PC-9 (cell line): ENCODE results near the gene DES. TPM values are rescaled to one million over a fixed set of nuclear protein-coding genes. Genes with fewer than 3 reads are reported as not detected.

ENCODE experiments used
- BruUV-seq: library from RNA; stranded (reverse); fragments of 400-500 nt; replicated peaks from 2 replicates; lab custom pipeline; 2021; lab: Mats Ljungman, UMichigan
- CTCF ChIA-PET: fragments of 300-600 bp; sonication (Branson Sonifier 250); formaldehyde crosslinking; loops from one replicate; lab custom pipeline; 2022; ENCODE audit warnings: antibody characterized with exemption; lab: Charles Lee
- POLR2A ChIA-PET: fragments of 300-600 bp; sonication (Branson Sonifier 250); formaldehyde crosslinking; loops from one replicate; lab custom pipeline; 2022; ENCODE audit warnings: antibody characterized with exemption; ENCODE audit not compliant: unreplicated experiment; lab: Charles Lee
- DNase-seq, 2 experiments: peaks; one replicate each; pipeline versions ENCODE4 v3.0.0 to v3.0.0-alpha.2; 2015 to 2022; ENCODE audit warnings: mixed read lengths in 1 of 2
- H2AFZ ChIP-seq: fragments of 200-600 bp; sonication (generic); 2 replicates; pipeline ENCODE4 v1.8.1; 2017; ENCODE audit warnings: antibody characterized with exemption
- H3F3A ChIP-seq: fragments of 200-600 bp; sonication (generic); 2 replicates; pipeline ENCODE4 v1.8.1; 2017; ENCODE audit warnings: antibody characterized with exemption, mild to moderate bottlenecking, low read depth; ENCODE audit not compliant: insufficient read depth
- H3K27ac ChIP-seq: fragments of 200-600 bp; sonication (generic); 2 replicates; pipeline ENCODE4 v1.6.1; 2016; ENCODE audit warnings: mixed run types
- H3K27me3 ChIP-seq: fragments of 200-600 bp; sonication (generic); 2 replicates; pipeline ENCODE4 v1.6.1; 2016; ENCODE audit warnings: low read depth, mixed run types; ENCODE audit not compliant: insufficient read depth
- H3K36me3 ChIP-seq: fragments of 200-600 bp; sonication (generic); 2 replicates; pipeline ENCODE4 v1.6.1; 2016; ENCODE audit warnings: low read depth, mixed run types
- H3K4me1 ChIP-seq: fragments of 200-600 bp; sonication (generic); replicated peaks from 2 replicates; pipeline ENCODE4 v1.6.1; 2016; ENCODE audit warnings: mixed run types; ENCODE audit not compliant: insufficient read depth
- H3K4me2 ChIP-seq: fragments of 200-600 bp; sonication (generic); 2 replicates; pipeline ENCODE4 v1.6.1; 2017; ENCODE audit warnings: mixed run types
- H3K4me3 ChIP-seq: fragments of 200-600 bp; sonication (generic); 2 replicates; pipeline ENCODE4 v1.6.1; 2016; ENCODE audit warnings: mixed run types
- H3K79me2 ChIP-seq: fragments of 200-600 bp; sonication (generic); 2 replicates; pipeline ENCODE4 v1.6.1; 2017; ENCODE audit warnings: low read depth, mixed run types
- H3K9me2 ChIP-seq: fragments of 200-600 bp; sonication (generic); 2 replicates; pipeline ENCODE4 v1.8.1; 2017; ENCODE audit warnings: mild to moderate bottlenecking; ENCODE audit not compliant: insufficient read depth
- H3K9me3 ChIP-seq: fragments of 200-600 bp; sonication (generic); 2 replicates; pipeline ENCODE4 v1.8.1; 2016; ENCODE audit warnings: low read depth; ENCODE audit not compliant: insufficient read depth
- H4K20me1 ChIP-seq: fragments of 200-600 bp; sonication (generic); 2 replicates; pipeline ENCODE4 v1.8.1; 2017; ENCODE audit not compliant: insufficient read depth
- EZH2 ChIP-seq: fragments of 200-600 bp; sonication (generic); IDR thresholded peaks from 2 replicates; pipeline ENCODE4 v1.8.0; 2017; ENCODE audit warnings: antibody characterized with exemption, low read depth
- intact Hi-C: fragments of 100-400 bp; cut with micrococcal nuclease; formaldehyde crosslinking; loops from one replicate; pipeline ENCODE4 v1.10.0; 2022; ENCODE audit not compliant: unreplicated experiment
- total RNA-seq: library from RNA; stranded (reverse); gene quantifications from 2 replicates; pipeline ENCODE4 v1.2.3, GENCODE V29; 2021
- TF ChIP-seq, protein P1 (sequence below): fragments of 200-600 bp; sonication (generic); conservative IDR thresholded peaks from 2 replicates; pipeline ENCODE4 v1.6.1; 2017; ENCODE audit warnings: mixed run types, antibody characterized with exemption, mild to moderate bottlenecking, moderate library complexity

The DES gene
- total RNA-seq, 1 experiment from 2014 or later = not detected

DNA sequence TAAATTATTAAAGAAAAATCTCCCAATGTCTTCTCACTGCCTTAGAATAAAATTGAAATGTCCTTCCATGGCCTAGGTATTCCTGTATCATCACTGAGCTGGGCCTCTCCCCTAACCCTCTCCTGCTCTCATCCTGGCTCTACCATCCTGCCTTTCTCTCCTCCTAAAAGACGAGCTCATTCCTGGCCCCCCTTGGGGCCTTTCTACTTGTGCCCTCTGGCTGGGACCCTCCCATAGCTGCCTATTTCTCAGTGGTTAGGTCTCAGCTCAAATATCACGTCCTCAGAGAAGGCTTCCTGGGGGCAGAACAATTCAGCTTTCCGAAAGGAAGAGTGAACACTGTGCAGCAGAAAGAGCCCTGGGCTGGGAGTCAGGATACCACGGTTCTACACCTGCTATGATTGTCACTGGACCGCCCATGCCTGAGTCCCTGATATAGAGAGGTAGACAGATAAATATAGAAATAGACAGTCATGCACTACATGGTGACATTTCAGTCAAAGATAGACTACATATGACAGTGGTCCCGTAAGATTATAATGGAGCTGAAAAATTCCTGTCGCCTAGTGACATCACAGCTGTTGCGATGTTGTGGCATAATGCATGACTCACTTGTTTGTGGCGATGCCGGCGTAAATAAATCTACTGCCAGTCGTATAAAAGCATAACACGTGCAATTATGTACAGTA, 39.9 kb upstream of the DES start:
- no peak overlapping the region for H3K4me3 ChIP-seq
- no peak overlapping the region for H3K27ac ChIP-seq
- no peak overlapping the region for H2AFZ ChIP-seq
- ChIA-PET POLR2A (interaction anchor here (0.6 to 0.7 kb wide), 2 partner anchors 9 to 87 kb away, joined by 3 to 5 read pairs; no protein-coding TSS in a partner anchor), CTCF (interaction anchor here (0.6 kb wide), 1 partner anchor 373 kb away, joined by 8 read pairs; no protein-coding TSS in a partner anchor)
- DNase-seq = no peak
- H3K4me1 ChIP-seq = no peaks in the 10 kb centered on the region
- no peaks in the 10 kb centered on the region for H3K9me3 ChIP-seq
- H3K4me2 ChIP-seq = no peak overlapping the region
- H3K27me3 ChIP-seq = no peaks in the 10 kb centered on the region
- H4K20me1 ChIP-seq = no peaks in the 10 kb centered on the region
- intact Hi-C loops = no loop called here
- no peaks in the 10 kb centered on the region for H3K9me2 ChIP-seq
- H3K36me3 ChIP-seq = no peaks in the 10 kb centered on the region
- TF ChIP-seq EZH2 = no peak
- TF ChIP-seq, protein P1, sequence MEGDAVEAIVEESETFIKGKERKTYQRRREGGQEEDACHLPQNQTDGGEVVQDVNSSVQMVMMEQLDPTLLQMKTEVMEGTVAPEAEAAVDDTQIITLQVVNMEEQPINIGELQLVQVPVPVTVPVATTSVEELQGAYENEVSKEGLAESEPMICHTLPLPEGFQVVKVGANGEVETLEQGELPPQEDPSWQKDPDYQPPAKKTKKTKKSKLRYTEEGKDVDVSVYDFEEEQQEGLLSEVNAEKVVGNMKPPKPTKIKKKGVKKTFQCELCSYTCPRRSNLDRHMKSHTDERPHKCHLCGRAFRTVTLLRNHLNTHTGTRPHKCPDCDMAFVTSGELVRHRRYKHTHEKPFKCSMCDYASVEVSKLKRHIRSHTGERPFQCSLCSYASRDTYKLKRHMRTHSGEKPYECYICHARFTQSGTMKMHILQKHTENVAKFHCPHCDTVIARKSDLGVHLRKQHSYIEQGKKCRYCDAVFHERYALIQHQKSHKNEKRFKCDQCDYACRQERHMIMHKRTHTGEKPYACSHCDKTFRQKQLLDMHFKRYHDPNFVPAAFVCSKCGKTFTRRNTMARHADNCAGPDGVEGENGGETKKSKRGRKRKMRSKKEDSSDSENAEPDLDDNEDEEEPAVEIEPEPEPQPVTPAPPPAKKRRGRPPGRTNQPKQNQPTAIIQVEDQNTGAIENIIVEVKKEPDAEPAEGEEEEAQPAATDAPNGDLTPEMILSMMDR = no peak
- no peaks in the 10 kb centered on the region for H3K79me2 ChIP-seq
- H3F3A ChIP-seq = 0 out of 2 replicates have a peak, but pooled peaks cover 3% of the 10 kb centered on the region
- BruUV-seq = no TSS peak

GRCh38 chr2:219380926-219381325, 37.3 kb upstream of the DES start:
- intact Hi-C loops = no loop called here
- POLR2A ChIA-PET = no interaction called here
- peaks cover 2% of the 10 kb centered on the region; the same call in 1 of the 2 replicates for H3K79me2 ChIP-seq
- no peaks in the 10 kb centered on the region for H4K20me1 ChIP-seq
- CTCF ChIA-PET = no interaction called here
- no peak overlapping the region for H3K27ac ChIP-seq
- no peaks in the 10 kb centered on the region for H3K27me3 ChIP-seq
- no peak overlapping the region for H3K4me3 ChIP-seq
- 0 out of 2 replicates have a peak, but pooled peaks cover 3% of the 10 kb centered on the region for H3F3A ChIP-seq
- H2AFZ ChIP-seq = no peak overlapping the region
- no peak for DNase-seq
- no peaks in the 10 kb centered on the region for H3K4me1 ChIP-seq
- TF ChIP-seq, protein P1 = no peak
- no peak for TF ChIP-seq EZH2
- no TSS peak for BruUV-seq
- no peaks in the 10 kb centered on the region for H3K9me2 ChIP-seq
- H3K4me2 ChIP-seq = no peak overlapping the region
- H3K36me3 ChIP-seq = peaks cover 9% of the 10 kb centered on the region; the same call in 1 of the 2 replicates
- no peaks in the 10 kb centered on the region for H3K9me3 ChIP-seq

DNA sequence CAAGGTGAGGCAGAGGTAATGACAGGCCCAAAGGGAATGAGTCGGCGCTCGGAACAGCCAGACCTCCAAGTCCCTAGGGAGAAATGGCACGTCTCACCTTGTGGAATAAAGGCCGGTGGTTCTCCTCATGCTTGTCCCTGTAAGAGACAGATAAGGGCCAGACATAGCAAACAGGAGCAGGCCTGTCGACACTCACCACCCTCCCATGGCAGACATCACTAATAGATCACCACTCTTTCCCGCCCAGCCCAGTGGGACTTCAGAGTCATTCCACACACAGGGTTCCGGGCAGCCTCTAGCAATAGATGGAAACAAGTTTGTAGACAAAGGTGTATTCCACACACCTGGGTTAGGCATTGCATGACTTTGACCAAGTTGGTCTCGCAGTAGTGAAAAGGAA, 36.7 kb upstream of the DES start:
- CTCF ChIA-PET = no interaction called here
- H3K9me2 ChIP-seq = no peaks in the 10 kb centered on the region
- H2AFZ ChIP-seq = no peak overlapping the region
- H3K36me3 ChIP-seq = peaks cover 14% of the 10 kb centered on the region; the same call in 1 of the 2 replicates
- H3K27me3 ChIP-seq = no peaks in the 10 kb centered on the region
- 0 out of 2 replicates have a peak, but pooled peaks cover 3% of the 10 kb centered on the region for H3F3A ChIP-seq
- POLR2A ChIA-PET = no interaction called here
- H3K4me3 ChIP-seq = no peak overlapping the region
- peaks cover 7% of the 10 kb centered on the region; the same call in 1 of the 2 replicates for H3K79me2 ChIP-seq
- intact Hi-C loops = no loop called here
- no TSS peak for BruUV-seq
- no peaks in the 10 kb centered on the region for H3K9me3 ChIP-seq
- no peak overlapping the region for H3K27ac ChIP-seq
- H3K4me2 ChIP-seq = no peak overlapping the region
- H3K4me1 ChIP-seq = peaks cover 2% of the 10 kb centered on the region; the same call in 1 of the 2 replicates
- no peak for DNase-seq
- no peaks in the 10 kb centered on the region; the same call in 1 of the 2 replicates for H4K20me1 ChIP-seq
- no peak for TF ChIP-seq EZH2
